Esophagus mucosa (tissue), 1 donor: ENCODE results near the gene NFIX. TPM values are rescaled to one million over a fixed set of nuclear protein-coding genes. Genes with fewer than 3 reads are reported as not detected.
A peak's percentile ranks its signal among the peaks of the same experiment; 100 is the strongest.

Experiments used
- ATAC-seq: fragments of 200-7000 bp; cut with Tn5 transposase; one replicate; pipeline ENCODE4 v1.9.1; 2020
- total RNA-seq: library from RNA; stranded (reverse); gene quantifications from one replicate; pipeline ENCODE4 v1.2.4, GENCODE V29; 2023
- donor health status: DM: yes; HTN: yes; CAD: no.

NFIX gene
- total RNA-seq, 1 donor from 2014 or later = 101 TPM

DNA sequence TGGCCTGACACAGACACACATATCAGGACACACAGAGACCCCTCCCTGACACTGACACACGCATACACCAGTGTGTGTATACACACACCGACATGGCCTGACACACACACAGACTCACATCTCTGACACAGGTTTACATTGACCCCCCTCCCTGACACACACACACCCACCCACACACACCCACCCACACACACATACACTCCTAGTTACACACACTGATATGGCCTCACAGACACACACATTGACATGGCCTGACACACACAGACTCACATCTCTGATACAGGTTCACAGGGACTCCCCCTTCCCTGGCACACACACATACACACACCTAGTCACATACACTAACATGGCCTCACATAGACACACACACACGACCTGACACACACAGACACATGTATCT lies 4.4 kb upstream of the NFIX start:
- ATAC-seq = no peak

DNA sequence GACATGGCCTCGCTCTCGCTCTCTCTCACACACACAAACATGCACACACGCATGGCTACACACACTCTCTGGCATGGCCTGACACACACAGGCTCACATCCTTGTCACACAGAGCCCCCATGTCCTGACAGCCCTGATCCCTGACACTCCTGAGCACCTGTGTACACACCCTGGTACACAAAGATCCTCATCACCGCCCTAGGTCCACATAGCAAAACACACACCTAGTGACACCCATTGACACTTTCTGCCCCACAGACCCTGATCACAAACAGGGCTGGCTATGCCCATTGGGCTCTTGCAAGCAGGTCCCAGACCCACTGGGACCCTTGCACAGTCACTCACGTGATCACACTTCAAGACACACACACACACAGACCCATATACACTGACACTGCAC lies 4.0 kb upstream of the NFIX start:
- no peak for ATAC-seq

DNA sequence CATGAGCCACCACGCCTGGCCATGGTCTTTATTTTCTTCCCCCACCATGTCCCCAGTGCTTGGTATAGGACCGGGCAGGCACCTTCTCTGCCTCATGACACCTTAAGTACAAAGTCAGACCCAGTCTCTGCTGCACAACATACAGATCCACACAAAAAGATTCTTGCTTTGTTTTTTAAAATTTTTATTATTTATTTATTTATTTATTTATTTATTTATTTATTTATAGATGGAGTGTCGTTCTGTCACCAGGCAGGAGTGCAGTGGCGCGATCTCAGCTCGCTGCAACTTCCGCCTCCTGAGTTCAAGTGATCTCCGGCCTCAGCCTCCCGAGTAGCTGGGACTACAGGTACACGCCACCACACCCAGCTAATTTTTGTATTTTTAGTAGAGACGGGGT lies 2.5 kb upstream of the NFIX start:
- ATAC-seq = no peak

GRCh38 chr19:12993562-12993961 lies 1.7 kb upstream of the NFIX start:
- peak; percentile 1 for ATAC-seq

DNA sequence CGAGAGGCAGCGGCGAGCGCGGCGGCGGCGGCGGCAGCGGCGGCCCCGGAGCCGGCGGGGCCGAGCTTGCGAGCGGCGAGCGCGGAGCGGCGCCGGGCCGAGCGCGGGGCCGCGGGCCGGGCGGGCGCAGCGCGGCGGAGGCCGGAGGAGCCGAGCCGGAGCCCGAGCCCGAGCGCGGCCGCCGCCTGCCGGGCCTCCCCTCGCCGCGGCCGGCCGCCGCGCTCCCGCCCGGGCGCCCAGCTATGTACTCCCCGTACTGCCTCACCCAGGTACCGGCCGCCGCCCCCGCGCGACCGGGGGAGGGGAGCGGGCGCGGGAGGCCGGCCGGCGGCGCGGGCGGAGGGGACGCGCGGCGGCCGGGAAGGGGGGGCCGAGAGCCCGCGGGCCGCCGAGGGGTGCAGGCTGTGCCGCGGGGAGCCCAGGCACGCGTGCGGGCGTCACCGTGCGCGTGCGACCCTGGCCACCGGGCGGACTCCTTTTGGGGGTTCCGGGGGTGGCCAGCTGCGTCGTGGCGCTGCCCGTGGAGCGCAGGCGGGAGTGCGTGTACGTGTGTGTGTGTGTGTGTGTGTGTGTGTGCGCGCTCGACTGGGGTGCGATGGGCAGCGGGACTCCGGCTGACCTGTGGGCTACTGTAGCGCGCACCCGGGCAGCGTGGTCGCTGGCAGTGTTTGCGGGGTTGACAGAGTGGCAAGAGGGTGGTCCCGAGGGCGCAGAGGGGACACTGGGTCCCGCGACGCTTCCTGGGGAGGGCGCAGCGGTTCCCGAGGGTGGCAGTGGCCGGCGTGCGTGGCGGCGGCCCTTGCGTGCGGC lies 526 bp downstream of the NFIX start:
- peak; percentile 13 for ATAC-seq

DNA sequence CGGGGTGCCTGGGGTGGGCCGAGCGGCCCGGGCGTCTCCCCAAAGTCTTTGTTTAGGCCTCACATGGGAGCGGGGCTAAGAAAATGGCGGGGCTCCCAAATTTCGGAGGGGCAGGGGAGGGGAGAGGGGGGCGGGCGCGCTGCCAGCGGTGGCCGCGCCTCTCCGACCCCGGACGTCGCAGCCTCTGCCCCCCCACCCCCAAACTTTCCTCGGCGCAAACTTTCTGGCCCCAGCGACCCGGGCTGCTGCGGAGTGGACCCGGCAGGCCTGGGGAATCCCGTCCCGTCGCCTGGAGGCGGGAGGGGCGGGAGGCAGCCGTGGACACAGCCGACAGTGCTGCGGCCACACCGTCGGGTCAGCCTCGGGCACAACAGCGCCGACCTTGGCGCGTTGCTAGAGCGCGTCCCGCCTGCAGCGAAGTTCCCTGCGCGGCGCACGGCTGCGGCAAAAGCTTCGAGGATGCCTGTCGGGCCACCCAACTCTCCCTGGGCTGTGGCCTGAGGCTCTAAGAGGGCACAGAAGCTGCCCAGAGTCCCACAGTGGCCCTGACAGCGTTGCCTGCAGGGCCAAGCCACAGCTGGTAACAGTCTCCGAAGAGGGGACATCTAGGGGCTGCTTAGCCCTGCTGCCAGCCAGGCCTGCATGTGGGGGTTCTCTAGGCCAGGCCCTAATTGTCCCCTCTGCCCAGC lies 1.3 kb downstream of the NFIX start:
- peak; percentile 22 for ATAC-seq

GRCh38 chr19:12997179-12997966 lies 2.1 kb downstream of the NFIX start:
- peak; percentile 1 for ATAC-seq

GRCh38 chr19:12997967-12998940 lies 3.0 kb downstream of the NFIX start:
- no peak for ATAC-seq

- no peak for ATAC-seq
These were observed 5.9 kb downstream of the NFIX start for GRCh38 chr19:13001166-13001501.

DNA sequence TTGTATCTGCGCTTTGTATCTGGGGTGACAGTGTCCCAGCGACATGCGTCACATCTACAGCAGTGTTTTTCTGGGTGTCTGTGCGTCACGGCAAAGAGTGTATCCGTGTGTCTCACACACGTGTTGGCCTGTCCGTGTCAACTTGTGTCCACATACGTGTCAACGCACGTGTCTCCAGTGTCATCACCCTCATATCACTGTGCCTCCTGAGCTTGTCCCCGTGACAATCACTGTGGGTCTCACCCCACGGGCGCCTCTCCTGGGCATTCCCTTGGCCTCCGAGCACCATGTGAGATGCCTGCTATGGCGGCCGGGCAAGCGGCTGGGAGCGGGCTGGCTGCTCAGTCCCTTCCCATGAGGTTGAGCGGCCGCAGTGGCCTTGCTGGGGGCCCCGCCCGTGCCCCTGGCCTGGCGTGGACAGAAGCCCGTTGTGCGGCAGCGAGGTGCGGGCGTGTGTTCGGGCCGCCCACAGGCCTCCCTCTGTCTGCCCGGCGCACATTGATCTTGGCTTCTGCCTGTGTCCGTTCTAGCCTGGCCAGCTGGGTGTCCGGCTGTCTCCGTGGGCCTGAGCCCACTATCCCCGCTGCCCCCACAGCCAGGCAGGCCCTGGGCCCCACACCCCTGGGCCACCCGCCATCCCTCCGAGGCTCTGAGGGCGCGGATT lies 6.4 kb downstream of the NFIX start:
- ATAC-seq = peak; percentile 1

DNA sequence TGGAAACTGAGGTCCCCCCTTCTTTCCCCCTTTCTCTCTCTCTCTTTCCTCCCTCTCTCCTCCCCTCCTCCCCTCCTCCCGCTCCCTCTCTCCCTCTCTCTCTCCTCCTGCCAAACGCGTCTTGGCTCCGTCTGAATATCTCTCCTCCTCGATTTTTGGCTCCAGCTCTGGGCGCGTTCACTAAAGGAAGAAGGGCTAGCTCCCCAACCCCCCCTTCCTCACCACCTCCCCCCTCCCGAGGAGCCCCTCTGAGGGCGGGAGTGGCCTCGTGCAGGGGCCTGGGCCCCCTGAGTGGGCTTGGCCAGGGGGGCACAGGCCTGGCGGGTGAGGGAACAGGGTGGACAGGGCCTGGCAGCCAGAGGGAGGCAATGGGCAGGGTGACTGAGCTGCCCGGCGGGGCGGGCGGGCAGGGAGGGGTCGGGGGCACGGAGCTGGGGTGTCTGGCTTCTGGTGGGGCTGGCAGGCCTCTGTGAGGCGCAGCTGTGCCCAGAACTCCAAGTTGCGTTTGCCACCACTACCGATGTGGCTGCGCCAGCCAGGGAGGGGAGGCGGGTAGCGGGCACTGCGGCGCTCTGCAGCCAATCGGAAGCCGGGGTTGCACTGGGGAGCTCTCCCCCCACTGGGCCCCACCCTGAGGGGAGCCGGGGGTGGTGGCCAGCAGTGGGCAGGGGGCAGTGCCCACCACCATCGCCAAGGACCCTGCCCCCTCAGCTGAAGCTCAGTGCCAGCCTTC lies 7.1 kb downstream of the NFIX start:
- peak; percentile 9 for ATAC-seq

- ATAC-seq = peak; percentile 7
These were observed 7.8 kb downstream of the NFIX start for GRCh38 chr19:13003081-13003480.

DNA sequence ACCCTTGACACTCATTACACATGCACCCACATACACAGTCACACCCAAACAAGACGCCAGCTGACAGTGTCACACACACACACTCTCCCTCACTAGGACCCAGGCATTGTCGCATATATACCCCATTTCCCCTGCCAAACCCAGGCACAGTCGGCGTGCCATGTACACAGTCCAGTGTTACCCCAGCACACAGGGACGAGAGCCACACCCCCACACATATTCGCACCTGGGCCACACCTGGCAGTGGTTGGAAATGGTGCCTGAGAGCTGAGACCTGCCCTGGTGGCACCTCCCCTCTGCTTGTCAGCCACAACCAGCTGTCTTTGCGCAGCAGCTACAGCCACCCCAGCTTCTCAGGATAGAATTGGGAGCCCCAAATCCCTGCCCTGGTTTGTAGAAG lies 9.0 kb downstream of the NFIX start:
- peak; percentile 47 for ATAC-seq

GRCh38 chr19:13005253-13005652 lies 10.0 kb downstream of the NFIX start:
- no peak for ATAC-seq

DNA sequence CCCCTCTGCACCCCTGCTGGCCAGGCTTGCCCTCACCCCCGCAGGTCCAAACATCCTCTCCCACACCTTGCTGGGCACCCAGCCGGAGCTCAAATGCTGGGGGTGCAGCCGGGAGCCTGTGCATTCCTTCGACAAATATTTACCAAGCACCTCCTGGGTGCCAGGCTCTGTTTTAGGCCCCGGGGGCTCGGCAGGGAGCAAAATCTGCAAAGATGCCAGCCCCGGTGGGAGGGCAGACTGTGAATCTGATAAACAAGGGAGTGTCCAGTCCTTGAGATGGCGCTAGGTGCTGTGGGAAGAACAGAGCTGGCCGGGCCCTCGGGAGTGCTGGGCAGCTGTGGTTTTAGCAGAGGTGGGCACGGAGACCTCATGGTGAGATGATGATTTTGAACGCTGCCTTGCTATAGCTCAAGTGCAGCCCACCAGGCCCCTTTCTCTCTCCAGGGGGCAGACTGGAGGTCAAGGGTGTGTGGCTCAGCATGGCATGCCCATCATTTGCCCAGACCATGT lies 10.6 kb downstream of the NFIX start:
- ATAC-seq = no peak

DNA sequence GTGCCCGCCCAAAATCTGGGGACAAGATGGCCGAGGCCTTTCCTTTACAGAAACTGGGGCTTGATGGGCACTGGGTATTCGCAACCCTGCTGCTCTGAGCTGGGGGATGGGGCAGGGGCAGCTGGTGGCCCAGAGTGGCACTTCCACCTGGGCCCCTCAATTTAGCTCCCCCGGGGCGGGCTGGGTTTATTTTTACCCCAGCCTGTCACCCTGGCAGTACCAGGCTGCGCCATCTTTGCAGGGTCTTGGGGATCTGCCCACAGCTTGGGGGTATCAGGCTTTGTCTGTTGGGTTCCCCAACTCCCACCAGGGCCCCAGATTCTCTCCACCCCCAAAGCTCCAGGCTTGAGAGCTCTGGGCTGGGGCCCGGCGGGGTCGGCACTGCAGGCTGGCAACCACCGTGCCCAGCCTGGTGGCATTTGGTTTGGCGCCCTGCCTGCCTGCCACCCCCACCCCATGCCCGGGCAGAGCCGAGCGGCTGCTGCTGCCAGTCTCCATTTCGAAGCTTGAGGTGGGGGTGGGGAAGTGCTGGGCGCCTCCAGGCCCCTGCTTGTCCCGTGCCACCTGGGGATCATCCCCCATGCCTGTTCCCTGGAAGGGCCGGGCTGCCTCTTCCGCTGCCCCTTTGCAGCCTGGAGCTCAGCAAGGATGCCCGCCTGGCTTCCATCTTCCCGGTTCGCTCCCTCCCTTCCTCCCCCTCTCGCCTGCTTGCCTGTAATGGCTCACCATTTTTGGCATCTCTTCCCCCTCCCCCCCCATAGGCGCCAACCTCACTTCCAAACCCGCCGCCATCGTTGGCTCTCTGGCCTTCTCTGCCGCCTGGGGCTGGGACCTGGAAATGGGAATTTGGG lies 11.4 kb downstream of the NFIX start:
- no peak for ATAC-seq

- ATAC-seq = peak; percentile 14
These were observed 12.2 kb downstream of the NFIX start for GRCh38 chr19:13007292-13008045.

- no peak for ATAC-seq
These were observed 13.9 kb downstream of the NFIX start for GRCh38 chr19:13008926-13009787.
